HG02588 (cell line): ENCODE measurements around the gene TAS2R3.
A peak's percentile ranks its signal among the peaks of the same experiment; 100 is the strongest.
"Not testable (repeated sequence)": the region's sequence is repeated elsewhere in the genome, so short reads cannot be mapped to it uniquely, and the experiment has no call there.

Experiments
- ATAC-seq: cut with Tn5 transposase; IDR thresholded peaks from one replicate; pipeline ENCODE4 v1.9.1; 2021; ENCODE audit warnings: mild to moderate bottlenecking, moderate library complexity; ENCODE audit not compliant: unreplicated experiment

The TAS2R3 gene, protein sequence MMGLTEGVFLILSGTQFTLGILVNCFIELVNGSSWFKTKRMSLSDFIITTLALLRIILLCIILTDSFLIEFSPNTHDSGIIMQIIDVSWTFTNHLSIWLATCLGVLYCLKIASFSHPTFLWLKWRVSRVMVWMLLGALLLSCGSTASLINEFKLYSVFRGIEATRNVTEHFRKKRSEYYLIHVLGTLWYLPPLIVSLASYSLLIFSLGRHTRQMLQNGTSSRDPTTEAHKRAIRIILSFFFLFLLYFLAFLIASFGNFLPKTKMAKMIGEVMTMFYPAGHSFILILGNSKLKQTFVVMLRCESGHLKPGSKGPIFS

DNA sequence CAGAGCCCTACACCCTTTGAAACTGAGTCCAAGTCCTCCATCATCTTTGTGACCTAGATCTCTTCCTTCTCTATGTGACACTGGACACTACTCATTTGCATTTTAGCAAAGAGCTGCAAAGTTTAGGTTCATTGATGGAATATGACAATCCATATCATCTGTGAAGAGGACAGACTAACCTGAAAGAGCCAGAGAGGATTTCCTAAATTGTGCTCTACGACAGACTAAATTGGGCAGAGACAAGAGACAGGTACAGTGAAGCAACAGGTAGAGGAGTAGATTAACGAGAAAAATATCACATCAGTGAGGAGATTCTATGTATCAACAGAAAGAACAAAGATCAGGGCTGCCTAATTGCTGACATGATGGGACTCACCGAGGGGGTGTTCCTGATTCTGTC lies at the start of gene TAS2R3:
Gene TAS2R3 (plus strand): TSS at position 301 of the 400 bp plus-strand sequence. CDS start 62 bp downstream, at position 363.
- ATAC-seq: no peak

DNA sequence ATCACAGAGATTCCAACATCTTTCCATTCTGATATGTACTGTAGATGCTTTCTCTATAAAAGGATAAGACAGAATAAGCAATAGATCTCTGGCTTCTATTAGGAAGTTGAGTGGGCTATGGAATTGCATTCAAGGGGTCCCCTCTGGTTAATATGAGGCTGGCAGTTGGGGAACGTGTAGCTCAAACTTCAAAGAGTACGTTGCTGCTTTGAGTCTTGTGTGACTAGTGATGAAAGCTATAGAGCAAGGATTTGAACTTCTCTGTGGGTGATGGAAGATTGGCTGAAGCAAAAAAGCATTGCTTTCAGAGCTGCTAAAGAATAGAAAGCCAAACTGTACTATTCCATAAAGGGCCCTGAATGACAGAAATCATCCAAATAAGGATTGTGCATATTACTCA lies 49.3 kb upstream of the TAS2R3 start:
- no peak for ATAC-seq

DNA sequence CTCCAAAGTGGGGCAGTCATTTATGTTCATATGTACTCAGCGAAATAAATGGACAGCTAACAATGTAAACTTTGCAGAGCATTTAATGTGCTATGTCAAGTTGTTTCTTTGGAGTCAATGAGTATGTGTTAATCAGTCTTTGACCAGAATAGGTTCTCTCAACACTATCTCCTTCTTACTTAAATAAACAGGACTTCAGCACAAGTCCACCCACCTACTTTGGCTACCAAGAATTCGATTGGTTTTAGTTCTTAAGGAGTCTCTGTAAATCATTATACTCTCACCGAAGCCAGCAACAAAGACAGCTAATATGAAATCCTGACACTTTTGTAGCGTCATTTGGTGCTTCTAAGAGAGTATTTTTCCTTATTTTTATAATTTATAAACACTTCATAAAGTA lies 48.9 kb upstream of the TAS2R3 start:
- no peak for ATAC-seq

DNA sequence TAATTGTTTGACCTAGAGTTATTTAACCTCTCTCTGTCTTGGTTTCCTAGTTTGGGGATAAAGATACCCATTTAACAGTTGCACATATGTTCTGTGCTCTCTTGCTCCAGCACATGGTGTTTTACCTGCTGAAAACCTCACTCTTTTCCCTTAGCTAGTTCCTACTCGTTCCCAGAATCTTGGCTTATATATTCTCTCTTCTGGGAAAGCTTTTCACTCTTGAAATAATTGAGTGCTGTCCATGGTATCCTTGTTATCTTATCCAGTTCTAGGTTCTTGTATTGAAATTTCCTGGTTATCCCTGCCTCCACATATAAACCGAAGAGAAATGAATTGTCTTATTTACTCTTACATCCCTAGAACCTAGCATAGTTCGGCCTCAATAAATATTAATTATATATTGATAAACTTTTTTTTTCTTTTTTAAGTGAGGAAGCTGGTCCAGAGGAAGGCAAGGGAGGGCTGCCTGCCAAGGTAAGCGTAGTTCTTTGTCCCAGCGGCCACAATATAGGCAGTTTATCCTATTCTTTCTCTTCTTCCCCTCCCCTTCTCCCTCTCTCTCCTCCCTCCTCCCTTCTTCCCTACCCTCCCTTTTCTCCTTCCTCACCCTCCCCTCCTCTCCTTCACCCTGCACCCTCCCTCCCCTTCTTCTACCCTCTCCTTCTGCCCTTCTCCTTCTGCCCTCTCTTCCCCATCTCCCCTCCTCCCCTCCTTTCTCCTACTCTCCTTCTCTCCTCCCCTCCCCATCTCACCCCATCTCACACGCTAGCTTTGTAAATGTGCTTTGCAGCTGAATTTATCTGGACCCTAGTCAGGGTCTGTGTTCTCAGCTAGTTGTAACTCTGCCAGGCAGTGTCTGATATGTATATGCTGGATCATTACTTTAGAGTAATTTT lies 47.9 kb upstream of the TAS2R3 start:
- ATAC-seq: no peak

DNA sequence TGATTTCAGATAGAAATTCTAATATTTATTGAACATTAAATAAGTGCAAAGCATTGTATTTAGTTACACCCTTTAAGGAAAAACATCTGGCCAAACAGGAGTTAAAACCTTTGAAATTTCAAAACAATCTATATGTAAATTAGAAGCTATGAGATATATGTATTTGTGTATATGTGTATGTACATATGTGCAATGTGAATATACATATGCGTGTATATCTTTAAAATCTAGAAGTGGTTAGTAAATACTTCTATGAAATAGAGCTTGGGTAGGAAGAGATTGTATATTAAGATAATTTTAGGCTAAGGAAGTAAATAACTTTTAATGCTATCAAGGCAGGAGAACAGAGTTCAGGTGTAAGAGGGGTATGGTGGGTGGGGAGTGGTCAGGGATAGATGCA lies 46.4 kb upstream of the TAS2R3 start:
- ATAC-seq: no peak

DNA sequence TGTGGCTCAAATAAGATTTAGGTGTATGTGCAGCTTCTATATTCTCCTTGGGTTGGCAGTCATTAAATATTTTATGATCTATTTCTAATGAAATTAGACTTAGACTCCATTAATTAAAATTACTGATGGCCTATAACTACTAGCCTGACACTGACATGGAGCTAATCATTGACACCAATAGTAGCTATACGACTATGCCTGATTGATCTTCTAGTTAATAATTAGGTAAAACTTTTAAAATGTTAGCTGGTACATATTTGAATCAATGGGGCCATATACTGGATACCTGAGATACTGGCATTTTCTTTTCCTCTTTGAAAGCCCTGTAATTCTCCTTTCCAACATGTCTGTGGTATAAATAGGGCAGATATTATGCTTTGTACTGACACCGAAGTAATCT lies 41.4 kb upstream of the TAS2R3 start:
- no peak for ATAC-seq

DNA sequence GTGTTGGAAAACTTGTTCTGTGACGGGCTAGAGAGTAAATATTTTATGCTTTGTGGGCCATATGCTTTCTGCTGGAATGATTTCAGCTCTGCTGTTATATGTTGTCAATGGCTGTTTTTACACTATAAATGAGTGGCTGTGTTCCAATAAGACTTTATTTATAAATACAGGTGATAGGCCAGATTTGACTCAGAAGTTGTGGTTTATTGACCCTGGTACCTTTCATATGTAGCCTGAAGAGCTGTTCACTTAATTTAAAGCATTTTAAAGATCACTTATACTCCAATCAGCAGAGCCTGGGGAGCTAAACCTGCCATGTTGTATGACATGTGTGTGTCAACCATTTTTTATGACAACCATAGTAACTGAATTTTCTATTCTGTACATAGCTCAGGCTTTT lies 34.9 kb upstream of the TAS2R3 start:
- no peak for ATAC-seq

DNA sequence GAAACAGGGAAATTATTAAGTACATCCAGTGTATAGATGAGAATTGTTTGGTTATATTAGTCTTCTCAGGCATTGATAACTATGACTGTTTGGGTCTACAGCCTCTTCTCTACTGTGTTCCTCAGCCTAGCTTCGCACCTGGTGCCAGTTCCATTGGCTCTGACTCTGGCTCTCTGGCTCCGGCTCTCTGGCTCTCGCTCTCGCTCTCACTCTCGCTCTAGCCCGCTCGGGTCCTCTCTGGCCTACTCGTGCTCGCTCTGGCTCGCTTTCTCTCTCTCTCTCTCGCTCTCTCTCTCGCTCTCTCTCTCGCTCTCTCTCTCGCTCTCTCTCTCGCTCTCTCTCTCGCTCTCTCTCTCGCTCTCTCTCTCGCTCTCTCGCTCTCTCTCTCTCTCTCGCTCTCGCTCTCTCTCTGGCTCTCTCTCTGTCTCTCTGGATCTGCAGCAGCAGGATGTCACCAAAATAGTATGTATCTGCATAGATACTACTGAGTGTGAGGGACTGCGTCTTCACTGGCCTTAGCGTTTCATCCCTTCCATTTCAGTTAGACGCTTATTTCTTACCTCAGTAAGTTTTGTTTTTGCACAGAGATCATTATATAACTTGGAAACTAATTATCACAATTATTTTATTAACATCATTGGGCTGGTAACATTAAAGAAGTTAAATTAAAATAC lies 32.3 kb upstream of the TAS2R3 start:
- no peak for ATAC-seq

DNA sequence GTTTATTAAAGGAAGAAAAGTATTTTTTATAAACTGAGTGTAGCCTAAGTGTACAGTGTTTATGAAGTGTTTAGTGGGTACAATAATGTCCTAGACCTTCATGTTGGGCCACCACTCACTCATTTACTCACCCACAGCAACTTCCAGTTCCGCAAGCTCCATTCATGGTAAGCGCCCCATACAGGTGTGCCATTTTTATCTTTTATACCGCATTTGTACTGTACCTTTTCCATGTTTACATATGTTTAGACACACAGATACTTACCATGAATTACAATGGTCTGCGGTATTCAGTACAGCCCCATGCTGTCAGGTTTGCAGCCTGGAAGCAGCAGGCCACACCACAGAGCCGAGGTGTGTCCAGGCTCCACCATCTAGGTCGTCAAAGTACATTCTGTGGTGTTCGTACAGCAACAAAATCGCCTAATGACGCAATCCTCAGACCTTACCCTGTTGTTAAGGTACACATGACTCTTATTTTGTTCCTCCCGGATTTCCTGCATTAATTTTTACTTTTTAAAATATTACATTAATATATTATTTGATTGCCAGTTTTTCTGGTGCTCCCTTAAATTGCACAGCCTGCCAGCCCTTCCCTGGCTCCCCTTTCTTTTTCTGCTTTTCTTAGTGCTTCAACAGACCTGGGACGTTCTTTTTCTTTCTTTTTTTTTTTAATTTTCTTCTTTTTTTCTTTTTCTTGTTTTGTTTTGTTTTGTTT lies 26.6 kb upstream of the TAS2R3 start:
- no peak for ATAC-seq

DNA sequence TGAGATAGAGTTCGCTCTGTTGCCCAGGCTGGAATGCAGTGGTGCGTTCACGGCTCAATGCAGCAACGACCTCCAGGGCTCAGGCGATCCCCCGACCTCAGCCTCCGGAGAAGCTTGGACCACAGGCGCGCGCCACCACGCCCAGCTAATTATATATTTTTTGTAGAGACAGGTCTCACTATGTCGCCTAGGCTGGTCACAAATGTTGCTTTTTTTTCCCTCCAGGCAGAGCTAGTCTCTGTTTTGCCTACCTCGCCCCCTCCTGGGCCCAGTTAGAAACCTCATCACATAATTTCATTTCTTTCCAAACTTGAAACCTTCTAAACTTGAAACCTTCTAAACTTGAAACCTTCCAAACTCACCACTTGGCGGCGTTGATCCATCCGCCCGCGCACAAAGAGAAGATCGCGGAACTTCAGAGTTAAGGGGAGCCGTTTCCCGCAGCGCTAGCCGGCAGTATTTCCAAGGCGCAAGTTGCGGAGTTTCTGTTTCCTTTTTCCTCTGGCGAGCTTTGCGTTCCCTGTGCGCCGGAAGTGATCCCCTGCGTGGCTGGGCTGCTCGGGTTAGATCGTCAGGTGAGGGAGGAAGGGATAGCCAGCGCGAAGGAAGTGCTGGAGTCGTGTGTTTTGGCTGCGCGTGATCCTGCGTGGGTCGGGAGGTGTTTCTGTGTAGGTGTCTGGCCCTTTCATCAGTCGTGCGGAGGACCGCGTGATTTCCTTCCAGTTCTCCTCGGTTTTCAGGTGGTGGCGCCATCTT lies 25.9 kb upstream of the TAS2R3 start, which contains the start of gene SSBP1:
Gene SSBP1 (plus strand): TSS at position 523 of the 756 bp plus-strand sequence. CDS start 809 bp downstream, outside the sequence.
- peak; percentile 92 for ATAC-seq

DNA sequence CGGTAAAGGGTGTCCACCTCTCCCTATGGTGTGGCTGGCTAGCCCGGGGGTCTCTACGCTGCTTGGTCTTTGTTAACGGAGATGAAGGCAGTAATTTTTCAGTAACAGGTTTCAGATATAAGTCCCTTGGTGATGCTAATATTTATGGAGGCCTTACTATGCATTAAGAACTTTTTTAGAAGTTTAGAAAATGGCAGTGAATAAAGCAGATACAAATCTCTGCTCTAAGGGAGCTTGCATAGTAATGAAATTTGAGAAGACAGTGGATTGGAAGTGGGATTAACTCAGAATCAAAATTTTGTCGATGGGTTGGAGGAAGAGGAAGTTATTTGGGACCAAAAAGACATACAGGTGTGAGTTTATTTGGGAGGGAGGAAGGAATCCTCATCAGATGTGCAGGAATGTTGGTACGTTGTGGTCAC lies 25.3 kb upstream of the TAS2R3 start:
- no peak for ATAC-seq

DNA sequence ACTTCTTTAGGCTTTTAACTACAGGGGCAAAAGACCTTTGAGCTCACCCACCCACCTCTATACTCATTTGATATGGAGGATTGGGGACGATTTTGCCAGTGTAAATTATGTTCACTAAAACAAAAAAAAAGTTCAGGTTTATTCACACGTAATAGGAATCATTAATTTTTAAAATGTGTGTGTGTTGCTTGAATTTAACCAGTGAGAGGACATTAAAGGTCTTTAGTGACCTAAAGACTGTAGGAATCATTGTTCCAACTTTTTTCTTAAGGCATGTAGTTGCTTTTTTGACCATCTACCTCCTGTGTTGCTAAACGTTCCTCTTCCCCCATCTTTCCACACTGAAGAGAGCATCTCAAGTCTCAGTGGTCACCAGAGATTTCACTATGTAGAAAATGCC lies 24.6 kb upstream of the TAS2R3 start:
- no peak for ATAC-seq

DNA sequence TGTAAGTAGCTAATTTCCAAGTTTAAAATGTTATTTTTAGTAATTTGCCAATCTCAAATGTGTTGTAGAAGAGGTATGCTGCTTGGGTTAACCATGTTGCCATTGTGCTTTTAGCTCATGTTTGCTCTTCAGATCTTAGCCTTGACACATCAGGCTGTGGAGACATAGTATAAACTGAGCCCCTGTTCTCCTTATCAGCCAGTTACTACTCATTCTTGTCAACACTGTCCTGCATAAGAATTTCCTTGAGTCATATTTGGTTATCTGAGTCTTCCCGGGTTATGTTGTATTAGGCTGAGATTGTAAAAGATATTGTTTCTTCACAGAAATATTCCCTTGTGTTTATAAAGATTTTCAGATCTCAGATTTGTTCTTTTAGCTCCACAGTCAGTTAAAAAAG lies 21.7 kb upstream of the TAS2R3 start:
- no peak for ATAC-seq

DNA sequence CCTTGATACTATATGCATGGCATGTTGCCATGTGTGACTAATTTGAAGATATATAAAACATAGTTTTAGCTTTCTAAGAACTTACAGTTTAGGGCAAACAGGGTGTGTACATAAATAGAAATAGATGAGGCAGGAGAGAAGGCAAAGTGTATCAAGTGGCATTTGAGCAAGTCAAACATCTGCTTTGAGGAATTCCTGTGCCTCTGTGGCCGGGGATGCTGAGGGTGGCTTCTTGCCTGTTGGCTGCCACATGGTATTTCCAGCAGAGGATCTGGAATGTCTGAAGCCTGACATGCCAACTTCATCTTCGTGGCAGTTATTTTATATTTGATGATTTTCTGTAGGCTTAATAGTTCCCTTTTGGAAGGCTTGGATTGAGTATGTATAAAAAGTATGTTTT lies 19.8 kb upstream of the TAS2R3 start:
- ATAC-seq: no peak

DNA sequence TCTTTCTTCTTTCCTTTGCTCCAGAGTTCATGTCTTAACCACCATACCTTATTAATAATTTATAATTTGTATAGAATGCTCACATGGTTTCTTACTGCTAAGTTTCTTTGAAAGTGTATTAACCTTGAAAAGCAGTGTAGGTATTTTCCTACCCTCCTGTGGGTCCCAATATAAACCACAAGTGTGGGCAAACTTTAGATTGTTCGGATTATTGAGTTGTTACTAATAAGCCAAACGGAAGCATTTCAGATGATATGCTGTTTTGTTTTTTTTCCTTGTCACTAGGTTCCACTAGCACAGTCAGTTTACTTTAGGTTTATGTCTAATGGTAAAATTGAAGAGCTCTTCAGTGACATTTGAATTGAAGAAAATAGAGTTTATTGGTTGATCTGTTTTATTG lies 15.5 kb upstream of the TAS2R3 start:
- ATAC-seq: no peak

DNA sequence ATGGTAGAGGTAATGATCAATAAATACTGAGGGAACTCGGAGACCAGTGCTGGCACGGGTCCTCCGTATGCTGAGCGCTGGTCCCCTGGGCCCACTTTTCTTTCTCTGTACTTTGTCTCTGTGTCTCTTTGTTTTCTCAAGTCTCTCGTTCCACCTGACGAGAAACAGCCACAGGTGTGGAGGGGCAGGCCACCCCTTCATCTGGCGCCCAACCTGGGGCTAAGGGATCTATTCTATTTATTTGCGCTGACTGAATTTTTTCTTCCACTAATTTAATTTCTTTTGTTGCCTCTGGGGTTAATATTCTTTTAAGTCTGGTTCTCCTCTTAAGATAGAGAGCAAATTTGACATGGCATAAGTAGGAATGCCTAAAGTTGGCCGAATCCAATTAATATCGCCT lies 12.0 kb upstream of the TAS2R3 start:
- ATAC-seq: not testable (repeated sequence)

DNA sequence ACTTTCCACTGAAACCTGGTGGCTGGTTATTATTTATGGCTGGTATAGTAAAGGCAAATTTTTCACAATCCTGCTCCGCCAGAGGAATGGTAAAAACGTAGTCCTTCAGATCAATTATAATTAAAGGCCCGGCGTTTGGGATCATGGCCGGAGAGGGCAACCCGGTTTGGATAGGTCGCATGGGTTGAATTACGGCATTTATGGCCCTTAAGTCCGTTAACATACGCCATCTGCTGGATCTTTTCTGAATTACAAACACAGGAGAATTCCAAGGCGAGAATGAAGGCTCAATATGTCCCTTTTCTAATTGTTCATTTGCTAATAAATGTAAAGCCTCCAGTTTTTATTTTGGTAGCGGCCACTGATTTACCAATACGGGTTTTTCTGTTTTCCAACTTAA lies 11.3 kb upstream of the TAS2R3 start:
- ATAC-seq: no peak

DNA sequence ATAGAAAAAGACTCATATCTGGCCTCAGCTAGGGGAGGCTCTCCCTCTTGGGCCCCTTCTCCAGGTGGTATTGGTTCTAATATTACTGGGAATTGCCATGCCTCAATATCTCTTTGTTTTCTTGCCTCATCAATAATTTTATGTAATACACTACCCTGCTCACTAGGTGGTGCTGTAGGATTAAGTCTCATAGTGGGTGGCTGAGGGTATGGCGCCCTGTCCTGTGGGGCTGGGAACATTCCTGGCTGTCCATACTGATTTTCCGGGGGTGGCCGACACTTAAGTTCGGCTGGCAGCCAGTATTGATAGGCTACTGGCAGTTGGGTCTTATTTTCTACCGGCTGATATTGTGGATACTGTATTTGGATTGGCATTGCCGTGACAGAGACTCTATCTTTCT lies 9.0 kb upstream of the TAS2R3 start:
- ATAC-seq: no peak

DNA sequence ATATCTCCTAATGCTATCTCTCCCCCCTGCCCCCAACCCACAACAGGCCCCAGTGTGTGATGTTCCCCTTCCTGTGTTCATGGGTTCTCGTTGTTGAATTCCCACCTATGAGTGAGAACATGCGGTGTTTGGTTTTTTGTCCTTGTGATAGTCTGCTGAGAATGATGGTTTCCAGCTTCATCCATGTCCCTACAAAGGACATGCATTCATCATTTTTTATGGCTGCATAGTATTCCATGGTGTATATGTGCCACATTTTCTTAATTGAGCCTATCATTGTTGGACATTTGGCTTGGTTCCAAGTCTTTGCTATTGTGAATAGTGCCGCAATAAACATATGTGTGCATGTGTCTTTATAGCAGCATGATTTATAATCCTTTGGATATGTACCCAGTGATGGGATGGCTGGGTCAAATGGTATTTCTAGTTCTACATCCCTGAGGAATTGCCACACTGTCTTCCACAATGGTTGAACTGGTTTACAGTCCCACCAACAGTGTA lies 6.2 kb downstream of the TAS2R3 start:
- ATAC-seq: not testable (repeated sequence)

DNA sequence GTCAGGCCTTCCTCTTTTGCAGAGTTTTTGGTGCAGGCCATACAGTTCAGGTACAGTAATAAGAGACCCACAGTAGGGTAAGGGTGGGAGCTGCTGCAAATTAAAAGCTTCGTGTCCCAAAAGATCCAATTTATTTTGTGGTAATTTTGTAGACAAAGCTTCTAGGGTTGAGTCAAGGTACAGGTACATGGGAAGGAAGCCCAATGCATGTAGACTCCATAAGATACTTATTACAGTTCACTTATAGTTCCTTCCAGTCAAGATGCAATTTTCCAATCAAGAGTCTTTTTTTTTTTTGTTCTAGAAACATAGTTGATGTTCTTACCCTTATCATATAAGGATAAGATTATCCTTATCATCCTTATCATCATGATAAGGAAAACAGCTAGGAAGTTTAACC lies 12.5 kb downstream of the TAS2R3 start, which contains the start of gene TAS2R4:
Gene TAS2R4 (plus strand): TSS at position 301 of the 400 bp plus-strand sequence. CDS start 1,815 bp downstream, outside the sequence.
- no peak for ATAC-seq
